Tibial nerve (tissue), 4 donors: ENCODE measurements around the gene SUPT5H. TPM values are rescaled to one million over a fixed set of nuclear protein-coding genes. Genes with fewer than 3 reads are reported as not detected.

Experiments used
- DNase-seq, 2 donors: peaks; one replicate each; pipeline ENCODE4 v3.0.0-alpha.2; 2019; ENCODE audit warnings: low spot score in 2 of 2
- H3K27ac ChIP-seq, 4 donors: fragments of 200-600 bp; sonication (generic) in 3 of 4; one replicate each; pipeline ENCODE4 v1.5.1; 2017 to 2019; ENCODE audit warnings: mild to moderate bottlenecking in 1 of 4
- H3K27me3 ChIP-seq, 2 donors: fragments of 200-600 bp; sonication (generic) in 1 of 2; one replicate each; pipeline versions ENCODE4 v1.5.1 to v1.6.0; 2017 to 2019
- H3K36me3 ChIP-seq, 3 donors: fragments of 200-600 bp; sonication (generic); one replicate each; pipeline ENCODE4 v1.5.1; 2018 to 2019
- H3K4me1 ChIP-seq, 4 donors: fragments of 200-600 bp; sonication (generic) in 3 of 4; one replicate each; pipeline ENCODE4 v1.5.1; 2017 to 2019
- H3K4me3 ChIP-seq, 4 donors: fragments of 200-600 bp; sonication (generic) in 3 of 4; one replicate each; pipeline ENCODE4 v1.5.1; 2017 to 2019; ENCODE audit warnings: mild to moderate bottlenecking in 1 of 4, moderate library complexity in 1 of 4
- H3K9me3 ChIP-seq, 4 donors: fragments of 200-600 bp; sonication (generic) in 3 of 4; one replicate each; pipeline ENCODE4 v1.5.1; 2017 to 2019
- CTCF ChIP-seq, 5 experiments: fragments of 200-600 bp in 3 of 5; fragments of 450-650 bp in 2 of 5; sonication (generic) in 3 of 5; IDR thresholded peaks; one replicate each; pipeline ENCODE4 v1.5.1; 2016 to 2019; ENCODE audit warnings: antibody characterized with exemption in 5 of 5, mild to moderate bottlenecking in 3 of 5, moderate library complexity in 2 of 5
- EP300 ChIP-seq, 2 donors: sonication (generic); formaldehyde crosslinking; IDR thresholded peaks; one replicate each; pipeline ENCODE4 v1.6.1; 2017; ENCODE audit warnings: antibody characterized with exemption in 2 of 2, mild to moderate bottlenecking in 1 of 2
- POLR2A ChIP-seq, 2 donors: fragments of 450-650 bp; IDR thresholded peaks; one replicate each; pipeline ENCODE4 v1.6.1; 2017; ENCODE audit warnings: antibody characterized with exemption in 2 of 2, mild to moderate bottlenecking in 2 of 2, moderate library complexity in 2 of 2
- WGBS, 2 donors: methylation state at CpG; one replicate each; pipeline ENCODE4 v1.1.5; 2018; 5-methylcytosine and 5-hydroxymethylcytosine counted together
- total RNA-seq, 4 donors: library from RNA; depleted of rRNA; stranded (reverse); fragments of >200 nt; gene quantifications; one replicate each; pipeline ENCODE4 v1.1.0, GENCODE V29; 2016

SUPT5H gene
- total RNA-seq, 4 donors from 2014 or later: 94.4 to 120 (median 106) TPM

DNA sequence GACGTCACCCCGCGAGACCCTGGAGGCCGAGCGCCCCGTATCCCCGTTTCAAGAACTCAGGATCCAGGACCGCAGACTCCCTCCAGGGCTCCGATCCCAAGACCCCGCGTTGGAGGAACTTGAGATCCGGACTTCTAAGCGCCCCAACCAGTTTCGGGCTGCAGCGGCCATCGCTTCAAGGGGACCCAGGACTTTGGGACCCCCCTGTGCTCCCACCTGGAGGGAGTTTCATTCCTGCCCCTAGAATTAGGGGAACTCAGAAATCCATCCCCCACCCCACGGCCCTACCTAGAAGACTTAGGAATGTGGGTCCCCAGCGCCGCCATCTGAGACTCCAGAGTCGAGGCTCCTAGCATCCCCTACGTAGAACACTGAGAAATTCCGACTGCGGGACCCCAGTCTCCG lies 32.5 kb upstream of the SUPT5H start:
- WGBS, 2 donors: 0 to 1% methylated on average over 13 to 24 of the region's 24 CpGs
- Histone ChIP-seq H3K9me3 (no peaks in the 10 kb centered on the region), H3K27ac (peak overlapping the region; percentile 94 to 99 (median 96)), H3K36me3 (peaks cover 9 to 34% (median 11%) of the 10 kb centered on the region in 3 donors), H3K4me1 (peaks cover 6 to 57% (median 34%) of the 10 kb centered on the region in 4 donors), H3K27me3 (no peaks in the 10 kb centered on the region), H3K4me3 (peak overlapping the region; percentile 66 to 87 (median 74))
- TF ChIP-seq CTCF (IDR thresholded peaks at IDR 0.05): peak in 2 of 5 experiments; percentile 18 to 51
- TF ChIP-seq EP300 (IDR thresholded peaks at IDR 0.05): no peak
- TF ChIP-seq POLR2A (IDR thresholded peaks at IDR 0.05): no peak
- no peak for DNase-seq

DNA sequence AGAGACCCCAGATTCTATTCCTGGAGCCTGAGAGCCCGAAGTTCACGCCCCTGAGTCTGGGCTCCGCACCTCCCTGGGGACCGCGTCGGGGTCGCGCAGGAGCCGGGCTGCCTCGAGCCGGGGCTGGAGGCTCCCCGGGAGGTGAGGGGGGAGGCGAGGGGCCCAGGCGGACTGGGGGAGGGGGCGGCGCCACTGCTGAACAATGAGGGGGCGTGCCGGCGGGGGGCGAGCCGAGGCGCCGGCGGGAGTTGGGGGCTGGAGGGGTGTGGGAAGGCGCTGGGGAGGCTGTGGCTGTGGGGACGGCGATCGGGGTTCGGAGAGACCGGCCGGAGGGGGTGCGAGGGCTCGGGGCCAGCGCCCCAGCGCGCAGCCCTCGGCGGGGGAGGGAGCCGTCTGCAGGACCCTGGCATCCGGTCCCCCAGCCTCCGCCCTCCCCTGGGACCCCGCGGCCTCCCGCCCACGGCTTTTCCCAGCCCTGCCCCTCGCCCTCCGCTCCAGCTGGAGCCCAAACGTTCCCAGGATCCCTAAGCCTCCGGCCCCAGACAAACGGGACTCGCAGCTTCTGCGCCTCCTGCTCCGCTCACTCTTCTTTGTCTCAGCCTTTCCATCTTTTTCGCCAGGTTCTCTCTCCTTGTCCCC lies 32.0 kb upstream of the SUPT5H start:
- H3K4me3 ChIP-seq: peak overlapping the region; percentile 66 to 87 (median 74)
- no peaks in the 10 kb centered on the region for H3K9me3 ChIP-seq
- TF ChIP-seq CTCF (IDR thresholded peaks at IDR 0.05) (no peak), EP300 (IDR thresholded peaks at IDR 0.05) (peak in 1 of 2 donors; percentile 13), POLR2A (IDR thresholded peaks at IDR 0.05) (no peak)
- peaks cover 6 to 58% (median 34%) of the 10 kb centered on the region in 4 donors for H3K4me1 ChIP-seq
- no peak for DNase-seq
- peaks cover 4 to 34% (median 6%) of the 10 kb centered on the region in 3 donors for H3K36me3 ChIP-seq
- 1% methylated on average over 36 to 45 of the region's 54 CpGs for WGBS, 2 donors
- H3K27me3 ChIP-seq: no peaks in the 10 kb centered on the region
- peak overlapping the region; percentile 94 to 99 (median 96) for H3K27ac ChIP-seq

DNA sequence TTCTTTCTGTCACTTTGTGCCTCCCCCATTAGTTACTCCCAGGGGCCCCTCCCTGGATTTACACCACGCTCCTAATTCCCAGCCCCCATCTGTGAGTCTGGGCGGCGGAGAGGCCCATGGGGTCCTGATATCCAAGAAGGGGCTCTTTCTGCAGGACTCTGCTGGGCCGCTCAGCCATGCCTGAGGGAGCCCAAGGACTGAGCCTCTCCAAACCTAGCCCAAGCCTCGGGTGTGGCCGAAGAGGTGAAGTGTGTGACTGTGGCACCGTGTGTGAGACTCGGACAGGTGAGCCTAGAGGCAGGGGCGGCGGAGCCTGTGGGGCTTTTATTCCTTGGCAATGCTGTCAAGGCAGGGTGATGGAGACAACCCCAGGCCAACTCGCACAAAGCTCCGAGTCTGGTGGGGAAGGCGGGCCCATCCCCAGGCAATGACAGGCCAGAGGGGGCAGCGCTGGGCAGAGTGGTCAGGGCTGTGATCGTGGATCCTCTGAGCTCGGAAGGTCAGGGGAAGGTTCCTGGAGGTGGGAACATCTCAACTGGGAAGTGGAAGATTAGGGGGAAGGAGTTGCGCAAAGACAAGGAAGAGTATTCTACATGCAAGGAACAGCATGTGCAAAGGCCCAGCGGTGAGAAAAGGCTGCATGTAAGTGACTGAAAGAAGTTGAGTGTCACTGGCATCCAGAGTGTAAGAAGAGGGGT lies 31.3 kb upstream of the SUPT5H start:
- H3K4me1 ChIP-seq: peaks cover 6 to 58% (median 34%) of the 10 kb centered on the region in 4 donors
- DNase-seq: no peak

GRCh38 chr19:39415111-39416046 lies 30.0 kb upstream of the SUPT5H start:
- Histone ChIP-seq H3K27me3 (no peaks in the 10 kb centered on the region), H3K36me3 (peaks cover 0 to 47% (median 0%) of the 10 kb centered on the region in 3 donors), H3K9me3 (no peaks in the 10 kb centered on the region), H3K27ac (peak overlapping the region; percentile 94 to 99 (median 96)), H3K4me1 (peaks cover 6 to 58% (median 33%) of the 10 kb centered on the region in 4 donors), H3K4me3 (peak overlapping the region; percentile 66 to 87 (median 74))
- no peak for DNase-seq
- 45% methylated on average over 34 of the region's 35 CpGs for WGBS, 2 donors
- TF ChIP-seq EP300 (IDR thresholded peaks at IDR 0.05) (no peak), POLR2A (IDR thresholded peaks at IDR 0.05) (no peak), CTCF (IDR thresholded peaks at IDR 0.05) (peak in 1 of 5 experiments; percentile 12)

More for the DNA sequence above, 31.3 kb upstream of the SUPT5H start:
- no peaks in the 10 kb centered on the region for H3K27me3 ChIP-seq
- H3K4me3 ChIP-seq: peak overlapping the region; percentile 66 to 87 (median 74)
- H3K27ac ChIP-seq: peak overlapping the region; percentile 94 to 99 (median 96)
- H3K36me3 ChIP-seq: peaks cover 0 to 34% (median 0%) of the 10 kb centered on the region in 3 donors
- TF ChIP-seq CTCF (IDR thresholded peaks at IDR 0.05) (no peak), POLR2A (IDR thresholded peaks at IDR 0.05) (no peak), EP300 (IDR thresholded peaks at IDR 0.05) (peak in 1 of 2 donors; percentile 10)
- WGBS, 2 donors: 19 to 25% methylated on average over 16 to 18 of the region's 18 CpGs
- H3K9me3 ChIP-seq: no peaks in the 10 kb centered on the region
